Endothelial cell of umbilical vein (primary cell): ENCODE results near the gene HDAC5. TPM values are rescaled to one million over a fixed set of nuclear protein-coding genes. Genes with fewer than 3 reads are reported as not detected.

Experiments used
- BruUV-seq: library from RNA; stranded (reverse); fragments of 400-500 nt; replicated peaks from 2 replicates; lab custom pipeline; 2021; lab: Mats Ljungman, UMichigan
- CTCF ChIA-PET: fragments of 300-600, 350-600 bp; sonication (Branson Sonifier 250); formaldehyde crosslinking; loops from one replicate; lab custom pipeline; 2021; ENCODE audit warnings: antibody characterized with exemption, inconsistent platforms; lab: Charles Lee
- POLR2A ChIA-PET: fragments of 300-600, 350-600 bp; sonication (Branson Sonifier 250); formaldehyde crosslinking; loops from one replicate; lab custom pipeline; 2021; ENCODE audit warnings: antibody characterized with exemption, inconsistent platforms; lab: Charles Lee
- DNase-seq: peaks from one replicate; pipeline ENCODE4 v3.0.0-alpha.2; 2011; ENCODE audit warnings: low read depth, low spot score
- FAIRE-seq: peaks from 2 replicates; lab custom pipeline; 2011; peaks lifted over from hg19 to GRCh38; lab: Jason Lieb, UNC
- H2AFZ ChIP-seq: 2 replicates; pipeline ENCODE4 v1.6.0; 2012; ENCODE audit warnings: low read depth, low read length, control low read depth, inconsistent platforms
- H3K27ac ChIP-seq: 2 replicates; pipeline ENCODE4 v1.5.1; 2011; ENCODE audit warnings: low read depth, mild to moderate bottlenecking, control low read depth, low read length, moderate library complexity; ENCODE audit not compliant: insufficient read depth
- H3K27me3 ChIP-seq, 2 experiments: 2 replicates each; pipeline versions ENCODE4 v1.6.0 to v1.6.1; 2011; ENCODE audit warnings: low read length in 2 of 2, mixed read lengths in 1 of 2; ENCODE audit not compliant: control insufficient read depth in 2 of 2, insufficient read depth in 2 of 2
- H3K36me3 ChIP-seq, 2 experiments: 2 replicates in 1 of 2; 3 replicates in 1 of 2; pipeline ENCODE4 v1.5.1; 2011; ENCODE audit warnings: low read length in 2 of 2, mild to moderate bottlenecking in 1 of 2, moderate library complexity in 1 of 2; ENCODE audit not compliant: control insufficient read depth in 2 of 2, insufficient read depth in 2 of 2; ENCODE audit errors: extremely low read depth in 1 of 2
- H3K4me1 ChIP-seq: 3 replicates; pipeline ENCODE4 v1.5.1; 2011; ENCODE audit warnings: mild to moderate bottlenecking, low read length; ENCODE audit not compliant: control insufficient read depth, insufficient read depth; ENCODE audit errors: extremely low read depth
- H3K4me2 ChIP-seq: 2 replicates; pipeline ENCODE4 v1.6.1; 2011; ENCODE audit warnings: low read length, control low read depth, mixed read lengths; ENCODE audit not compliant: insufficient read depth
- H3K4me3 ChIP-seq, 3 experiments: fragments of 200-600 bp in 1 of 3; sonication (generic), shearing (Covaris generic) in 1 of 3; replicated peaks in 1 of 3; 2 replicates each; pipeline ENCODE4 v1.5.1; 2011 to 2016; ENCODE audit warnings: control low read depth in 3 of 3, low read length in 3 of 3, mild to moderate bottlenecking in 2 of 3, inconsistent platforms in 1 of 3, low read depth in 1 of 3, moderate library complexity in 1 of 3; ENCODE audit not compliant: insufficient read depth in 1 of 3
- H3K79me2 ChIP-seq: 2 replicates; pipeline ENCODE4 v1.6.0; 2012; ENCODE audit warnings: low read length, inconsistent platforms; ENCODE audit not compliant: control insufficient read depth, insufficient read depth
- H3K9ac ChIP-seq: replicated peaks from 2 replicates; pipeline ENCODE3; 2011; ENCODE audit warnings: low read length, control low read depth; ENCODE audit not compliant: insufficient read depth; ENCODE audit errors: extremely low read depth
- H3K9me1 ChIP-seq: replicated peaks from 3 replicates; pipeline ENCODE4 v1.6.0; 2011; ENCODE audit warnings: mild to moderate bottlenecking, low read length; ENCODE audit not compliant: control insufficient read depth, insufficient read depth; ENCODE audit errors: extremely low read depth
- H3K9me3 ChIP-seq: replicated peaks from 2 replicates; pipeline ENCODE4 v1.5.1; 2012; ENCODE audit warnings: low read length, inconsistent platforms; ENCODE audit not compliant: control insufficient read depth, insufficient read depth
- H4K20me1 ChIP-seq: replicated peaks from 2 replicates; pipeline ENCODE3; 2011; ENCODE audit warnings: mild to moderate bottlenecking, low read length; ENCODE audit not compliant: control insufficient read depth, insufficient read depth; ENCODE audit errors: extremely low read depth
- EZH2 ChIP-seq: IDR thresholded peaks from 2 replicates; pipeline ENCODE4 v1.6.1; 2012; ENCODE audit warnings: borderline replicate concordance, low read depth, mild to moderate bottlenecking, moderate library complexity, low read length, inconsistent platforms; ENCODE audit not compliant: severe bottlenecking
- FOS ChIP-seq: IDR thresholded peaks from 2 replicates; pipeline ENCODE4 v1.6.1; 2011; ENCODE audit warnings: mild to moderate bottlenecking, low read length, moderate library complexity, borderline replicate concordance; ENCODE audit not compliant: insufficient read depth
- GATA2 ChIP-seq: IDR thresholded peaks from 2 replicates; pipeline ENCODE4 v1.7.0; 2011; ENCODE audit warnings: low read depth, mild to moderate bottlenecking, moderate library complexity, mixed read lengths, low read length; ENCODE audit not compliant: insufficient read length, insufficient read depth
- JUN ChIP-seq: IDR thresholded peaks from 2 replicates; pipeline ENCODE4 v1.6.1; 2011; ENCODE audit warnings: borderline replicate concordance, low read depth; ENCODE audit not compliant: insufficient read length, insufficient read depth
- MYC ChIP-seq: IDR thresholded peaks from one replicate; pipeline ENCODE4 v1.6.1; 2011; ENCODE audit warnings: mild to moderate bottlenecking, low read depth, low read length
- POLR2A ChIP-seq: IDR thresholded peaks from 2 replicates; pipeline ENCODE4 v1.6.1; 2012; ENCODE audit warnings: low read depth, mild to moderate bottlenecking, control low read depth, low read length
- POLR2AphosphoS5 ChIP-seq: IDR thresholded peaks from 2 replicates; pipeline ENCODE4 v1.6.1; 2012; ENCODE audit warnings: low read depth, mild to moderate bottlenecking, control low read depth, low read length, moderate library complexity; ENCODE audit not compliant: insufficient read depth
- dilution Hi-C: fragments of 300-500 bp; cut with MboI; formaldehyde crosslinking; loops from one replicate; pipeline ENCODE4 v1.15.0; 2019; ENCODE audit warnings: low sequenced_read_pairs; ENCODE audit not compliant: extremely low pct_ligation_motif_present
- intact Hi-C: fragments of 100-400 bp; cut with micrococcal nuclease; formaldehyde crosslinking; loops from one replicate; pipeline ENCODE4 v1.10.0; 2022
- polyA plus RNA-seq, 4 experiments: library from polyadenylated mRNA; depleted of rRNA in 3 of 4; stranded (reverse) in 3 of 4; unstranded in 1 of 4; fragments of >200 nt; gene quantifications; 2 replicates each; pipeline versions ENCODE4 v1.2.1 to v1.2.3, GENCODE V29; 2011 to 2012; ENCODE audit warnings: missing spikeins in 1 of 4
- total RNA-seq: library from RNA; stranded (reverse); gene quantifications from 2 replicates; pipeline ENCODE4 v1.2.3, GENCODE V29; 2021
- TF ChIP-seq, protein P1 (sequence below): IDR thresholded peaks from 2 replicates; pipeline ENCODE4 v1.6.1; 2011; ENCODE audit not compliant: insufficient read depth, insufficient read length
- TF ChIP-seq, protein P2 (sequence below), 2 donors: IDR thresholded peaks; 1 replicate in 1 of 2; 2 replicates in 1 of 2; pipeline ENCODE4 v1.5.1; 2011; ENCODE audit warnings: low read length in 2 of 2, mild to moderate bottlenecking in 2 of 2, moderate library complexity in 2 of 2, control low read depth in 1 of 2, inconsistent platforms in 1 of 2, low read depth in 1 of 2; ENCODE audit not compliant: insufficient read depth in 1 of 2; ENCODE audit errors: extremely low read depth in 1 of 2

HDAC5 gene
- total and polyA plus RNA-seq, 2 donors (not counting 3 experiments of a cell fraction or from before 2014, with no cell fraction given) = 35.4 to 40.4 TPM

DNA sequence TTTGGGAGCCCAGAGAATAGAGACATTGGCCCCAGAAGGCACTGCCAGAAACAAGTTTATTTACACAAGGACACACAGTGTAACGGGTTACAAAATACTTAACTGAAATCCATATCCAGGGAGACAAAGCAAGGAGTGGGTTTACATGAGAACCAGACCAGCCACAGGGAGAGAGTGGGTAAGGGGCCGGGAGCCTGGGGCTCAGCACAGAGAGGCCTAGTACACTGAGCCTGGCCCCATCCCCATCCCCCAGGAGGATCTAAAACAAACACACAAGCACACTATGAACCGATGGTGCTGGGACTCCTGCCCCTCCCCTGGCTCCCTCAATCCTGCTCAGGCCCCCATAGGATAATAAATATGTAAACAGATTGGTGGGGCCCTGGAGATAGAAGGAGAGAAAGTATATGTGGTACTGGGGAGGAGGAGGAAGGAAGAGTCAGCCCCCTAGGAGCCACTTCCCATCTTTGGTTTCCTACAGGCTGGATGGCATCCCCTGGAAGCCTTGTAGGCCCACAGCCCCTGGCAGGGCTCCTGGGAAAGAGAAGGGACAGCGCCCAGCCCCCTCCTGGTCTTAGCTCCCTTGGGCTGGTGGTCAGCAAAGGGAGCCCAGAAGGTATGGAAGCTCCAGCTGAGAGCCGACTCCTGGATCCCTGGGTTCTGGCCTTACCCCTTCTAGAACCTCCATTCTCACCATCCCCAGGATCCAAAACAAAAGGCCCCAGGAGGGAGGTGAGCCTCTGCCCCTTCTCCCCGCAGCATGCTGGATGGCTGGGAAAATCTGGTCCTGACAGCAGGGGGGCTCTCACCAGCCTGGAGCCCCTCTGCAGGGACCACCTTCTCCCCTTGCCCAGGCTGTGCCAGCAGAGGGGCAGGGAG, 46.5 kb downstream of the HDAC5 start:
- Histone ChIP-seq H3K4me1 (peaks cover 3% of the 10 kb centered on the region), H2AFZ (no peak overlapping the region), H3K36me3 (peaks cover 4 to 38% of the 10 kb centered on the region in 2 experiments), H3K9me3 (no peaks in the 10 kb centered on the region), H3K9ac (no peak overlapping the region), H3K27me3 (no peaks in the 10 kb centered on the region), H3K79me2 (peaks cover 4% of the 10 kb centered on the region), H3K4me3 (no peak overlapping the region), H4K20me1 (no peaks in the 10 kb centered on the region), H3K9me1 (no peaks in the 10 kb centered on the region), H3K27ac (no peak overlapping the region), H3K4me2 (no peak overlapping the region)
- dilution Hi-C loops = no loop called here
- DNase-seq = no peak
- TF ChIP-seq FOS (no peak), POLR2A (no peak), POLR2AphosphoS5 (no peak), GATA2 (no peak), JUN (no peak), MYC (no peak), EZH2 (no peak)
- TF ChIP-seq, protein P1, sequence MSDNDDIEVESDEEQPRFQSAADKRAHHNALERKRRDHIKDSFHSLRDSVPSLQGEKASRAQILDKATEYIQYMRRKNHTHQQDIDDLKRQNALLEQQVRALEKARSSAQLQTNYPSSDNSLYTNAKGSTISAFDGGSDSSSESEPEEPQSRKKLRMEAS = no peak
- TF ChIP-seq, protein P2, sequence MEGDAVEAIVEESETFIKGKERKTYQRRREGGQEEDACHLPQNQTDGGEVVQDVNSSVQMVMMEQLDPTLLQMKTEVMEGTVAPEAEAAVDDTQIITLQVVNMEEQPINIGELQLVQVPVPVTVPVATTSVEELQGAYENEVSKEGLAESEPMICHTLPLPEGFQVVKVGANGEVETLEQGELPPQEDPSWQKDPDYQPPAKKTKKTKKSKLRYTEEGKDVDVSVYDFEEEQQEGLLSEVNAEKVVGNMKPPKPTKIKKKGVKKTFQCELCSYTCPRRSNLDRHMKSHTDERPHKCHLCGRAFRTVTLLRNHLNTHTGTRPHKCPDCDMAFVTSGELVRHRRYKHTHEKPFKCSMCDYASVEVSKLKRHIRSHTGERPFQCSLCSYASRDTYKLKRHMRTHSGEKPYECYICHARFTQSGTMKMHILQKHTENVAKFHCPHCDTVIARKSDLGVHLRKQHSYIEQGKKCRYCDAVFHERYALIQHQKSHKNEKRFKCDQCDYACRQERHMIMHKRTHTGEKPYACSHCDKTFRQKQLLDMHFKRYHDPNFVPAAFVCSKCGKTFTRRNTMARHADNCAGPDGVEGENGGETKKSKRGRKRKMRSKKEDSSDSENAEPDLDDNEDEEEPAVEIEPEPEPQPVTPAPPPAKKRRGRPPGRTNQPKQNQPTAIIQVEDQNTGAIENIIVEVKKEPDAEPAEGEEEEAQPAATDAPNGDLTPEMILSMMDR (IDR thresholded peaks at IDR 0.05; ENCODE audit: extremely low read depth in 1 of 2, insufficient read depth in 1 of 2, low read depth in 1 of 2, low read length in 2 of 2) = no peak
- CTCF ChIA-PET = no interaction called here
- no peak for FAIRE-seq
- BruUV-seq = no TSS peak
- POLR2A ChIA-PET = no interaction called here
- intact Hi-C loops = no loop called here
